Thyroid gland (tissue), 4 donors: ENCODE results near the gene ESR1. TPM values are rescaled to one million over a fixed set of nuclear protein-coding genes. Genes with fewer than 3 reads are reported as not detected.
"Not testable (repeated sequence)": the region's sequence is repeated elsewhere in the genome, so short reads cannot be mapped to it uniquely, and the experiment has no call there.

Experiments used
- DNase-seq, 2 donors: peaks; one replicate each; pipeline ENCODE4 v3.0.0-alpha.2; 2019
- H3K27ac ChIP-seq, 3 donors: fragments of 200-600 bp; sonication (generic); 1 replicate in 2 of 3; 2 replicates in 1 of 3; pipeline ENCODE4 v1.5.1; 2016 to 2019; ENCODE audit warnings: mild to moderate bottlenecking in 1 of 3, moderate library complexity in 1 of 3
- H3K27me3 ChIP-seq: fragments of 200-600 bp; sonication (generic); one replicate; pipeline ENCODE4 v1.5.1; 2019
- H3K36me3 ChIP-seq, 2 donors: fragments of 200-600 bp; sonication (generic); one replicate each; pipeline ENCODE4 v1.5.1; 2016 to 2019
- H3K4me1 ChIP-seq, 2 donors: fragments of 200-600 bp; sonication (generic); one replicate each; pipeline ENCODE4 v1.5.1; 2017 to 2019
- H3K4me3 ChIP-seq, 3 donors: fragments of 200-600 bp; sonication (generic); replicated peaks in 1 of 3; 1 replicate in 2 of 3; 2 replicates in 1 of 3; pipeline ENCODE4 v1.5.1; 2016; ENCODE audit warnings: mild to moderate bottlenecking in 1 of 3
- H3K9me3 ChIP-seq: fragments of 200-600 bp; sonication (generic); one replicate; pipeline ENCODE4 v1.5.1; 2017
- CTCF ChIP-seq, 6 experiments: fragments of 200-600 bp in 3 of 6; fragments of 450-650 bp in 3 of 6; sonication (generic) in 3 of 6; IDR thresholded peaks; one replicate each; pipeline ENCODE4 v1.5.1; 2016 to 2019; ENCODE audit warnings: antibody characterized with exemption in 6 of 6, mild to moderate bottlenecking in 2 of 6, inconsistent platforms in 1 of 6, moderate library complexity in 1 of 6
- POLR2A ChIP-seq, 2 donors: fragments of 450-650 bp; IDR thresholded peaks; one replicate each; pipeline ENCODE4 v1.6.1; 2017; ENCODE audit warnings: antibody characterized with exemption in 2 of 2, mild to moderate bottlenecking in 2 of 2, moderate library complexity in 1 of 2
- WGBS, 2 donors: methylation state at CpG; one replicate each; pipeline ENCODE4 v1.1.5; 2017; 5-methylcytosine and 5-hydroxymethylcytosine counted together
- intact Hi-C: fragments of 100-400 bp; cut with DNase I; formaldehyde crosslinking; loops from one replicate; pipeline ENCODE4 v1.15.1; 2023
- total RNA-seq, 4 donors: library from RNA; depleted of rRNA; stranded (reverse); fragments of >200 nt; gene quantifications; one replicate each; pipeline ENCODE4 v1.2.3, GENCODE V29; 2016

ESR1 gene
- total RNA-seq, 4 donors from 2014 or later = 3.2 to 4.7 (median 3.6) TPM

DNA sequence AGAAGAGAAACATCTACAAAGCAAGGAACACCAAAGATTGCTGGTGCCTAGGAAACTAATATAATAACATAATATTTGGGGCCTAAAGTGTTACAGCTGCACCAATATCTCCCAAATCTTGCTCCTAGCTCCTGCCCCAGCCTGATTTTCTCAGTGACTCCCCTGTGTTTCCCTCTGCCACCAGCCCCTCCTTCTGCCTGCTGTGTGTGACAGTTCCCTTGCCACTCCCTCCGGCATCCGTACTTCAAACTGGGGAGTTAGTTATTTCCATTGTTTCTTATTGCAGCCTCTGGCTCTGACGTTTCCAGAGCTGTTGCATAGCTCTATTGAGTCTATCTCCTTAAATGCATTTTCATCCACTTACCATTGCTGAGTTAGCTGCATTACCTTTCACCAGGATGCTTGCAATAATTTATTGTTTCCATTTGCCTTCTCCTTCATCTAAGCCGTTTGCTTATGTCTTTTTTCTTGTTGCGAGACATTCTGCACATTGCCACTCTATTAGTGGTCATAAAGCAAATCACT lies 43.1 kb downstream of the ESR1 start:
- intact Hi-C loops = no loop called here
- Histone ChIP-seq H3K36me3 (no peaks in the 10 kb centered on the region), H3K4me3 (no peak overlapping the region), H3K27ac (no peak overlapping the region), H3K27me3 (no peaks in the 10 kb centered on the region), H3K4me1 (no peaks in the 10 kb centered on the region), H3K9me3 (no peaks in the 10 kb centered on the region)
- TF ChIP-seq CTCF (IDR thresholded peaks at IDR 0.05) (no peak), POLR2A (IDR thresholded peaks at IDR 0.05) (no peak)
- DNase-seq = no peak
- 53 to 66% methylated on average over 5 of the region's 5 CpGs for WGBS, 2 donors

DNA sequence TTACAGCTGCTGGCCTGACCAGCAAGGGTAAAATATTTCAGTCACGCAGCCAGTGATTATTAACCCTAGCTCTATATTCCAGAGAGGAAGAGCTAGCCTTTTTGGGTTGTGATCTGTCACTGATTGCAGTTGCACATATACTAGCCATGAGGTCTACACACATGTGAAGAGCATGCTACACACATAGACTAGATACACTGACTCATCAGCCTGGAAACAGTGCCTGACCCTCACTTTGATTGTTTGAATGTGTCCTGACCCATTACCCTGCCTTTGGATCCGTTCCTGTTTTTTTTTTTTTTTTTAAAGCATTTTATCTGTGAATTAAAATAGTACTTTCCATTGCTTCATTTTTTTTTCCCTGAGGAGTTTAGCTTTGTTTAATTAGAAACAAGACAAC lies 50.8 kb downstream of the ESR1 start:
- no peaks in the 10 kb centered on the region for H3K9me3 ChIP-seq
- no peak overlapping the region for H3K27ac ChIP-seq
- H3K27me3 ChIP-seq = no peaks in the 10 kb centered on the region
- 62 to 67% methylated on average over 2 of the region's 2 CpGs for WGBS, 2 donors
- no peak for DNase-seq
- no peaks in the 10 kb centered on the region for H3K36me3 ChIP-seq
- peaks cover 5 to 12% of the 10 kb centered on the region in 2 donors for H3K4me1 ChIP-seq
- intact Hi-C loops = no loop called here
- no peak overlapping the region for H3K4me3 ChIP-seq
- no peak for TF ChIP-seq CTCF (IDR thresholded peaks at IDR 0.05)

DNA sequence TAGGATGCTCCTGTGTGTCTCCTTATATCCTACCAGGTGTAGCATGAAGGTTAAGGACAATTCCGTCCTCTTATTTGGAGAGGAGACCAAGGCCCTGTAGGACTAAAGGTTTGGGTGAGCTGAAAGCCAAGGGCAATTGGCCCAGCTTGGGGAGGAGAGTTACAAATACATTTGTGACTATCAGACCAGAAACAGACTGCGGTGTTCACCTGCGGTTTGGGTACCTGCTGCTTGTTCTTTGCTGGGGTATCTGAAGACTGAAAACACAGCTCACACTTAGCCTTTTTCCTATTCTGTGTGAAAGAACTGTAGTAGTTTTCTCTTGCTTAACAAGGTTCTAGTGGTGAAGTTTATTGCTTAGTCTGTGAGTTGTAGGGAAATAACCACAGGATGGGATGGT lies 55.0 kb downstream of the ESR1 start:
- no peaks in the 10 kb centered on the region for H3K9me3 ChIP-seq
- no peak overlapping the region for H3K4me3 ChIP-seq
- H3K27me3 ChIP-seq = no peaks in the 10 kb centered on the region
- 88 to 90% methylated on average over 3 of the region's 3 CpGs for WGBS, 2 donors
- no peak overlapping the region for H3K27ac ChIP-seq
- no peaks in the 10 kb centered on the region for H3K36me3 ChIP-seq
- intact Hi-C loops = no loop called here
- peaks cover 5 to 12% of the 10 kb centered on the region in 2 donors for H3K4me1 ChIP-seq
- no peak for DNase-seq
- TF ChIP-seq CTCF (IDR thresholded peaks at IDR 0.05) = no peak
- no peak for TF ChIP-seq POLR2A (IDR thresholded peaks at IDR 0.05)

GRCh38 chr6:151867361-151867869 lies 59.9 kb downstream of the ESR1 start:
- WGBS, 2 donors = 58 to 64% methylated on average over 4 of the region's 4 CpGs
- H3K9me3 ChIP-seq, H3K36me3 ChIP-seq, DNase-seq, H3K4me1 ChIP-seq, H3K27me3 ChIP-seq, H3K27ac ChIP-seq, intact Hi-C loops, H3K4me3 ChIP-seq: not testable (repeated sequence)

DNA sequence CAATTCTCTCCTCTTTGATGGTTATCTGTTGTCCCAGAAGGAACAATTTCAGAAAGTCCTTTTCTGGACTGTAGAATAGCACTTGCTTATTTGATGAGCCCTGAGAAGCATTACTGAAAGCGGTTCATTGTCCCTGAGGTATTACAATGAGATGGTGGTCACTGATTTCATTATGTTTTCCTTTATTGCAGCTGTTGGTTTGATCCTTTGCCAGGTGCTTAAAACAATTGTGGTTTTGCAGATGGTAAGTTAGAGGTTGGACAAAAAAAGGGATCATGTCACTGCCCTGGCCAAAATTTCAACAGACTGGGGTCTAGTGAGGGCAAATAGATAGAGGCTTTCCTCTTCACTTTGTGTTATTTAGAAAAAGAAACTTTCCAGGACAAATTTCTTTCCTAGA lies 61.9 kb downstream of the ESR1 start:
- Histone ChIP-seq H3K4me3 (no peak overlapping the region), H3K36me3 (no peaks in the 10 kb centered on the region), H3K27ac (no peak overlapping the region), H3K27me3 (no peaks in the 10 kb centered on the region), H3K9me3 (no peaks in the 10 kb centered on the region), H3K4me1 (no peaks in the 10 kb centered on the region)
- DNase-seq = no peak
- WGBS, 2 donors = 50 to 59% methylated on average over 1 of the region's 1 CpG
- TF ChIP-seq POLR2A (IDR thresholded peaks at IDR 0.05) = no peak
- no peak for TF ChIP-seq CTCF (IDR thresholded peaks at IDR 0.05)
- intact Hi-C loops = no loop called here

- 71 to 80% methylated on average over 1 of the region's 1 CpG for WGBS, 2 donors
- intact Hi-C loops = no loop called here
- Histone ChIP-seq H3K4me3 (no peak overlapping the region), H3K4me1 (no peaks in the 10 kb centered on the region), H3K9me3 (no peaks in the 10 kb centered on the region), H3K27ac (no peak overlapping the region), H3K27me3 (no peaks in the 10 kb centered on the region), H3K36me3 (no peaks in the 10 kb centered on the region)
- no peak for DNase-seq
- TF ChIP-seq POLR2A (IDR thresholded peaks at IDR 0.05) (no peak), CTCF (IDR thresholded peaks at IDR 0.05) (no peak)
Measured at GRCh38 chr6:151869787-151870186, 62.3 kb downstream of the ESR1 start.
